K562 (cell line): ENCODE data around the gene SLC27A6. TPM values are rescaled to one million over a fixed set of nuclear protein-coding genes. Genes with fewer than 3 reads are reported as not detected.
A peak's percentile ranks its signal among the peaks of the same experiment; 100 is the strongest.

Experiments
- ATAC-seq: fragments of 200-7000 bp; cut with Tn5 transposase; 3 replicates; pipeline ENCODE4 v1.9.1; 2020; ENCODE audit warnings: moderate library complexity
- BruUV-seq: library from RNA; stranded (reverse); fragments of 400-500 nt; replicated peaks from 2 replicates; lab custom pipeline; 2021; lab: Mats Ljungman, UMichigan
- CTCF ChIA-PET: fragments of 300-600 bp; formaldehyde crosslinking; extraction: SDS; loops from one replicate; lab custom pipeline; 2021; ENCODE audit warnings: low intra/inter-chr PET ratio; lab: Yijun Ruan, JAX
- POLR2A ChIA-PET: fragments of 300-600, 350-650 bp; sonication (Branson Sonifier 250); formaldehyde crosslinking; extraction: SDS; loops from one replicate; lab custom pipeline; 2021; ENCODE audit warnings: antibody characterized with exemption, inconsistent platforms; lab: Yijun Ruan, JAX
- DNase-seq, 4 experiments: peaks; one replicate each; pipeline versions ENCODE4 v3.0.0 to v3.0.0-alpha.2; 2011 to 2018; ENCODE audit warnings: low spot score in 3 of 4, mixed read lengths in 3 of 4; ENCODE audit errors: extremely low read depth in 1 of 4
- FAIRE-seq: peaks from 2 replicates; lab custom pipeline; 2011; peaks lifted over from hg19 to GRCh38; lab: Jason Lieb, UNC
- H2AFZ ChIP-seq: 2 replicates; pipeline ENCODE4 v1.6.0; 2011; ENCODE audit warnings: low read depth, low read length, control low read depth, inconsistent platforms
- H3K27ac ChIP-seq: fragments of 200-600 bp; 3 replicates; pipeline ENCODE4 v1.8.0; 2011; ENCODE audit warnings: low read depth, mild to moderate bottlenecking, control low read depth, inconsistent platforms, low read length, moderate library complexity, mixed read lengths; ENCODE audit errors: extremely low read depth
- H3K27me3 ChIP-seq, 2 experiments: fragments of 300-600 bp in 1 of 2; 2 replicates in 1 of 2; 3 replicates in 1 of 2; pipeline versions ENCODE4 v1.6.0 to v1.8.0; 2011; ENCODE audit warnings: inconsistent platforms in 2 of 2, low read length in 2 of 2, mild to moderate bottlenecking in 1 of 2, mixed read lengths in 1 of 2, moderate library complexity in 1 of 2; ENCODE audit not compliant: control insufficient read depth in 2 of 2, insufficient read depth in 2 of 2
- H3K36me3 ChIP-seq: fragments of 300-600 bp; 3 replicates; pipeline ENCODE4 v1.8.0; 2011; ENCODE audit warnings: mild to moderate bottlenecking, low read length, inconsistent platforms; ENCODE audit not compliant: control insufficient read depth, insufficient read depth
- H3K4me1 ChIP-seq, 2 experiments: fragments of 200-600 bp in 1 of 2; replicated peaks in 1 of 2; 2 replicates in 1 of 2; 3 replicates in 1 of 2; pipeline versions ENCODE4 v1.5.1 to v1.8.0; 2011; ENCODE audit warnings: inconsistent platforms in 2 of 2, low read length in 2 of 2, mild to moderate bottlenecking in 1 of 2, mixed read lengths in 1 of 2, moderate library complexity in 1 of 2; ENCODE audit not compliant: control insufficient read depth in 2 of 2, insufficient read depth in 2 of 2
- H3K4me2 ChIP-seq: 2 replicates; pipeline ENCODE4 v1.6.1; 2011; ENCODE audit warnings: low read length, control low read depth, inconsistent platforms, mixed read lengths; ENCODE audit not compliant: insufficient read depth
- H3K4me3 ChIP-seq: fragments of 200-600 bp; sonication (generic), shearing (Covaris generic); 2 replicates; pipeline ENCODE4 v1.5.1; 2016; ENCODE audit warnings: control low read depth, inconsistent platforms
- H3K79me2 ChIP-seq: fragments of 200-600 bp; 3 replicates; pipeline ENCODE4 v1.8.0; 2011; ENCODE audit warnings: low read length, inconsistent platforms; ENCODE audit not compliant: control insufficient read depth, insufficient read depth
- H3K9ac ChIP-seq, 2 experiments: 2 replicates each; pipeline versions ENCODE4 v1.6.0 to v1.6.1; 2011; ENCODE audit warnings: low read depth in 2 of 2, low read length in 2 of 2, control low read depth in 1 of 2, inconsistent platforms in 1 of 2, mild to moderate bottlenecking in 1 of 2, mixed read lengths in 1 of 2; ENCODE audit not compliant: insufficient read depth in 1 of 2
- H3K9me1 ChIP-seq: one replicate; pipeline ENCODE4 v1.6.0; 2011; ENCODE audit warnings: inconsistent platforms, mild to moderate bottlenecking, low read length, moderate library complexity; ENCODE audit not compliant: control insufficient read depth, insufficient read depth
- H3K9me3 ChIP-seq: replicated peaks from 2 replicates; pipeline ENCODE4 v1.5.1; 2011; ENCODE audit warnings: low read depth, low read length, inconsistent platforms; ENCODE audit not compliant: control insufficient read depth, insufficient read depth
- H4K20me1 ChIP-seq: replicated peaks from 2 replicates; pipeline ENCODE4 v1.6.1; 2011; ENCODE audit warnings: low read length, inconsistent platforms, mixed read lengths; ENCODE audit not compliant: control insufficient read depth, insufficient read depth
- ARID1B ChIP-seq: fragments of 450-650 bp; IDR thresholded peaks from 2 replicates; pipeline ENCODE4 v1.6.1; 2016; ENCODE audit warnings: antibody characterized with exemption, mild to moderate bottlenecking, inconsistent platforms
- CBX5 ChIP-seq: IDR thresholded peaks from 2 replicates; pipeline ENCODE4 v1.6.1; 2014; ENCODE audit warnings: low read depth, borderline replicate concordance
- CEBPG ChIP-seq, 3 experiments: fragments of 200-800 bp in 1 of 3; sonication (Bioruptor generic) in 1 of 3; sonication (generic) in 1 of 3; formaldehyde crosslinking in 1 of 3; IDR thresholded peaks in 2 of 3; conservative IDR thresholded peaks in 1 of 3; 2 replicates each; pipeline versions ENCODE4 v1.6.1 to v1.8.0; 2016 to 2022; ENCODE audit warnings: missing compliant biosample characterization in 2 of 3, missing genetic modification characterization in 2 of 3, mild to moderate bottlenecking in 1 of 3, missing genetic modification reagents in 1 of 3
- CHD1 ChIP-seq: fragments of 200-600 bp; sonication (generic); IDR thresholded peaks from one replicate; pipeline ENCODE4 v1.6.1; 2012; ENCODE audit warnings: mild to moderate bottlenecking, moderate library complexity, low read length, inconsistent platforms
- ETV1 ChIP-seq: fragments of 450-650 bp; conservative IDR thresholded peaks from 2 replicates; pipeline ENCODE4 v1.6.1; 2016; ENCODE audit warnings: missing genetic modification characterization, control low read depth, low read depth, missing compliant biosample characterization
- FOSL1 ChIP-seq: fragments of 200-800 bp; sonication (Bioruptor generic); conservative IDR thresholded peaks from 2 replicates; pipeline ENCODE4 v1.6.1; 2016; ENCODE audit warnings: missing genetic modification characterization, missing compliant biosample characterization
- GATAD2A ChIP-seq: fragments of 450-650 bp; IDR thresholded peaks from 2 replicates; pipeline ENCODE4 v1.6.1; 2017
- HNRNPL ChIP-seq: fragments of 200-400 bp; formaldehyde crosslinking; IDR thresholded peaks from 2 replicates; pipeline ENCODE4 v1.6.1; 2017; ENCODE audit warnings: low read depth, mild to moderate bottlenecking, low read length
- JUND ChIP-seq, 2 experiments: IDR thresholded peaks; 2 replicates in 1 of 2; 3 replicates in 1 of 2; pipeline ENCODE4 v1.6.1; 2011; ENCODE audit warnings: borderline replicate concordance in 2 of 2, low read depth in 2 of 2, low read length in 2 of 2, improper control_type of control experiment in 1 of 2, missing biosample characterization in 1 of 2, missing genetic modification characterization in 1 of 2, missing genetic modification reagents in 1 of 2
- MAFK ChIP-seq: IDR thresholded peaks from 2 replicates; pipeline ENCODE4 v1.6.1; 2011; ENCODE audit warnings: low read length, improper control_type of control experiment
- MEIS2 ChIP-seq: fragments of 450-650 bp; IDR thresholded peaks from 2 replicates; pipeline ENCODE4 v1.6.1; 2014; ENCODE audit warnings: mild to moderate bottlenecking; ENCODE audit not compliant: partially characterized antibody
- MTF1 ChIP-seq: fragments of 250-450 bp; sonication (Bioruptor Pico); IDR thresholded peaks from 2 replicates; pipeline ENCODE4 v1.9.0; 2021; ENCODE audit warnings: moderate library complexity, mild to moderate bottlenecking, inconsistent platforms, borderline replicate concordance
- PKNOX1 ChIP-seq: fragments of 450-650 bp; IDR thresholded peaks from 2 replicates; pipeline ENCODE4 v1.6.1; 2016
- SAFB ChIP-seq: fragments of 200-400 bp; formaldehyde crosslinking; IDR thresholded peaks from 2 replicates; pipeline ENCODE4 v1.6.1; 2017; ENCODE audit warnings: low read depth, low read length, borderline replicate concordance
- SMARCA4 ChIP-seq: fragments of 450-650 bp; IDR thresholded peaks from 2 replicates; pipeline ENCODE4 v1.6.1; 2016
- SMARCA5 ChIP-seq: fragments of 450-650 bp; IDR thresholded peaks from 2 replicates; pipeline ENCODE4 v1.6.1; 2016
- YBX1 ChIP-seq: fragments of 450-650 bp; IDR thresholded peaks from 2 replicates; pipeline ENCODE4 v1.7.1; 2016; ENCODE audit warnings: mild to moderate bottlenecking
- ZBTB7A ChIP-seq: IDR thresholded peaks from 2 replicates; pipeline ENCODE4 v1.6.1; 2011; ENCODE audit warnings: low read depth, mild to moderate bottlenecking, low read length, moderate library complexity, borderline replicate concordance; ENCODE audit not compliant: control insufficient read depth
- ZEB2 ChIP-seq: fragments of 450-650 bp; IDR thresholded peaks from 2 replicates; pipeline ENCODE4 v1.6.1; 2016
- ZNF184 ChIP-seq: sonication (generic); formaldehyde crosslinking; IDR thresholded peaks from 2 replicates; pipeline ENCODE4 v1.5.0; 2020; ENCODE audit warnings: missing genetic modification reagents
- ZNF324 ChIP-seq: fragments of 250-450 bp; sonication (Bioruptor Pico); IDR thresholded peaks from 2 replicates; pipeline ENCODE4 v1.4.0; 2020; ENCODE audit warnings: mild to moderate bottlenecking
- WGBS: fragments of 100-300 bp; shearing (Covaris generic); methylation state at CpG from one replicate; pipeline ENCODE4 v1.1.6; 2016; ENCODE audit warnings: low coverage, mixed read lengths; ENCODE audit not compliant: insufficient coverage; ENCODE audit errors: missing lambda C conversion rate; 5-methylcytosine and 5-hydroxymethylcytosine counted together
- in situ Hi-C: fragments of 300-500 bp; cut with MboI; formaldehyde crosslinking; loops from 4 replicates; pipeline ENCODE4 v1.15.0; 2018; ENCODE audit warnings: inconsistent platforms, mixed read lengths
- intact Hi-C: fragments of 100-400 bp; cut with micrococcal nuclease; formaldehyde crosslinking; loops from 2 replicates; pipeline ENCODE4 v1.14.2; 2022
- polyA plus RNA-seq, 8 experiments: library from polyadenylated mRNA; depleted of rRNA in 4 of 8; stranded (reverse) in 5 of 8; unstranded in 3 of 8; fragments of >200 nt; fragmentation: Nextera tagmentation in 2 of 8; fragmentation: Illumina TruSeq in 1 of 8; extraction: Ambion mirVana in 2 of 8; extraction: Trizol in 1 of 8; gene quantifications; 2 replicates each; pipeline versions ENCODE4 v1.2.1 to v1.2.3, GENCODE V29; 2011 to 2014; ENCODE audit warnings: inconsistent platforms in 1 of 8, missing spikeins in 1 of 8
- total RNA-seq, 7 experiments: library from RNA; depleted of rRNA in 6 of 7; stranded (reverse); fragments of >200 nt in 6 of 7; fragmentation: Illumina TruSeq in 2 of 7; extraction: Trizol in 2 of 7; gene quantifications; 2 replicates each; pipeline versions ENCODE4 v1.2.1 to v1.2.3, GENCODE V29; 2011 to 2021; ENCODE audit warnings: low replicate concordance in 1 of 7
- TF ChIP-seq, protein P1 (sequence below), 2 experiments: fragments of 450-650 bp; IDR thresholded peaks; 2 replicates each; pipeline ENCODE4 v1.6.1; 2016

Gene SLC27A6
- total and polyA plus RNA-seq, 9 of the 15 experiments (the other 6 are each of a cell fraction or from before 2014, with no cell fraction given), result 0.56 to 1.9 (median 1.2) TPM

- H3K79me2 ChIP-seq, result no peaks in the 10 kb centered on the region
- no peak overlapping the region for H3K27ac ChIP-seq
- no peak overlapping the region for H3K4me2 ChIP-seq
- peaks cover 0 to 21% of the 10 kb centered on the region in 2 experiments; a peak in 3 of 5 replicates for H3K4me1 ChIP-seq
- no peaks in the 10 kb centered on the region for H3K9me1 ChIP-seq
- H3K36me3 ChIP-seq, result no peaks in the 10 kb centered on the region
- WGBS, result 34% methylated on average over 4 of the region's 4 CpGs
- H3K9ac ChIP-seq, result no peak overlapping the region
- peak overlapping the region; percentile 14; the same call in 1 of the 2 replicates for H2AFZ ChIP-seq
- no peaks in the 10 kb centered on the region for H3K9me3 ChIP-seq
- ATAC-seq (no peak), FAIRE-seq (no peak), DNase-seq (no peak)
- H3K4me3 ChIP-seq, result no peak overlapping the region
- BruUV-seq, result no TSS peak
- in situ Hi-C loops, result loop anchor here (5.0 to 25.0 kb wide), 2 partner anchors 93 to 1538 kb away; no protein-coding TSS in a partner anchor
- CTCF ChIA-PET, result no interaction called here
- no peaks in the 10 kb centered on the region for H3K27me3 ChIP-seq
- no peaks in the 10 kb centered on the region for H4K20me1 ChIP-seq
- intact Hi-C loops, result no loop called here
- POLR2A ChIA-PET, result interaction anchor here (1.2 kb wide), 1 partner anchor 21 kb away, joined by 3 read pairs; no protein-coding TSS in a partner anchor
- TF ChIP-seq SMARCA4 (peak; percentile 31; the same call in 1 of the 2 replicates), HNRNPL (no peak), CHD1 (no peak), CEBPG (CRISPR knock-in tag; IDR thresholded peaks at IDR 0.05) (no peak), CEBPG (tag; conservative IDR thresholded peaks at IDR 0.05 in 1 of 2, IDR thresholded peaks at IDR 0.05 in 1 of 2) (peak in 1 of 2 experiments; percentile 41; a peak in 1 of 4 replicates), MEIS2 (peak; percentile 70), PKNOX1 (peak; percentile 12; the same call in 1 of the 2 replicates), ZNF184 (CRISPR knock-in tag) (no peak), JUND (IDR thresholded peaks at IDR 0.05; ENCODE audit: borderline replicate concordance, low read depth, low read length) (peak; percentile 76; the same call in 1 of the 2 replicates), JUND (tag; IDR thresholded peaks at IDR 0.05; ENCODE audit: borderline replicate concordance, low read depth, low read length) (peak; percentile 70; the same call in 1 of the 3 replicates), ZEB2 (no peak), FOSL1 (tag) (peak; percentile 87), YBX1 (no peak), MTF1 (no peak), SMARCA5 (no peak), GATAD2A (no peak), MAFK (no peak), ZNF324 (no peak), ARID1B (peak; percentile 38; the same call in 1 of the 2 replicates), ZBTB7A (no peak), SAFB (no peak), CBX5 (no peak), ETV1 (tag) (0 out of 2 replicates have a peak, but pooled peaks have one; percentile 15)
- TF ChIP-seq, protein P1, sequence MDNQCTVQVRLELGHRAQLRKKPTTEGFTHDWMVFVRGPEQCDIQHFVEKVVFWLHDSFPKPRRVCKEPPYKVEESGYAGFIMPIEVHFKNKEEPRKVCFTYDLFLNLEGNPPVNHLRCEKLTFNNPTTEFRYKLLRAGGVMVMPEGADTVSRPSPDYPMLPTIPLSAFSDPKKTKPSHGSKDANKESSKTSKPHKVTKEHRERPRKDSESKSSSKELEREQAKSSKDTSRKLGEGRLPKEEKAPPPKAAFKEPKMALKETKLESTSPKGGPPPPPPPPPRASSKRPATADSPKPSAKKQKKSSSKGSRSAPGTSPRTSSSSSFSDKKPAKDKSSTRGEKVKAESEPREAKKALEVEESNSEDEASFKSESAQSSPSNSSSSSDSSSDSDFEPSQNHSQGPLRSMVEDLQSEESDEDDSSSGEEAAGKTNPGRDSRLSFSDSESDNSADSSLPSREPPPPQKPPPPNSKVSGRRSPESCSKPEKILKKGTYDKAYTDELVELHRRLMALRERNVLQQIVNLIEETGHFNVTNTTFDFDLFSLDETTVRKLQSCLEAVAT (IDR thresholded peaks at IDR 0.05), result no peak
Observed at GRCh38 chr5:129074903-129075302, 109.6 kb downstream of the SLC27A6 start.
